Measurements from ENCODE around the gene TINAG.

The TINAG gene

GRCh38 chr6:54357141-54357540 lies 48.9 kb downstream of the TINAG start:
- TF ChIP-seq BACH2 (CRISPR knock-in tag; IDR thresholded peaks at IDR 0.05; ENCODE audit: borderline replicate concordance), result no peak
- no peak for TF ChIP-seq ARNTL (CRISPR knock-in tag; IDR thresholded peaks at IDR 0.05; ENCODE audit: borderline replicate concordance, low read depth)
- no peak for TF ChIP-seq POU6F1 (CRISPR knock-in tag; IDR thresholded peaks at IDR 0.05; ENCODE audit: borderline replicate concordance, low read depth)
- TF ChIP-seq PATZ1 (CRISPR knock-in tag; IDR thresholded peaks at IDR 0.05; ENCODE audit: borderline replicate concordance), result no peak
- ATAC-seq, result peak; percentile 33

- no peak for TF ChIP-seq PATZ1 (CRISPR knock-in tag; IDR thresholded peaks at IDR 0.05; ENCODE audit: borderline replicate concordance)
- TF ChIP-seq POU6F1 (CRISPR knock-in tag; IDR thresholded peaks at IDR 0.05; ENCODE audit: borderline replicate concordance, low read depth), result no peak
- TF ChIP-seq ZNF70 (CRISPR knock-in tag; IDR thresholded peaks at IDR 0.05), result no peak
- no peak for TF ChIP-seq ZFP3 (CRISPR knock-in tag; IDR thresholded peaks at IDR 0.05)
- no peak for TF ChIP-seq TSHZ2 (CRISPR knock-in tag; IDR thresholded peaks at IDR 0.05)
- no peak for TF ChIP-seq TCF4 (CRISPR knock-in tag; IDR thresholded peaks at IDR 0.05; ENCODE audit: borderline replicate concordance)
- no peak for TF ChIP-seq OSR1 (CRISPR knock-in tag; IDR thresholded peaks at IDR 0.05)
- no peak for TF ChIP-seq CSDC2 (CRISPR knock-in tag; IDR thresholded peaks at IDR 0.05)
- no peak for TF ChIP-seq SNAI2 (CRISPR knock-in tag; IDR thresholded peaks at IDR 0.05)
- ATAC-seq, result no peak
Measured at GRCh38 chr6:54361188-54361587, 52.9 kb downstream of the TINAG start.

- no peak for ATAC-seq
- TF ChIP-seq OSR1 (CRISPR knock-in tag; IDR thresholded peaks at IDR 0.05), result no peak
- no peak for TF ChIP-seq SNAI2 (CRISPR knock-in tag; IDR thresholded peaks at IDR 0.05)
Measured at GRCh38 chr6:54361734-54362133, 53.5 kb downstream of the TINAG start.

GRCh38 chr6:54366667-54367327 lies 58.6 kb downstream of the TINAG start:
- ATAC-seq, result peak; percentile 95

GRCh38 chr6:54377776-54378175 lies 69.5 kb downstream of the TINAG start:
- no peak for ATAC-seq
- no peak for TF ChIP-seq SNAI2 (CRISPR knock-in tag; IDR thresholded peaks at IDR 0.05)
- TF ChIP-seq CSDC2 (CRISPR knock-in tag; IDR thresholded peaks at IDR 0.05), result no peak
- no peak for TF ChIP-seq PPARA (CRISPR knock-in tag; IDR thresholded peaks at IDR 0.05; ENCODE audit: borderline replicate concordance)
- no peak for TF ChIP-seq BACH2 (CRISPR knock-in tag; IDR thresholded peaks at IDR 0.05; ENCODE audit: borderline replicate concordance)
- TF ChIP-seq ZFP30 (CRISPR knock-in tag; IDR thresholded peaks at IDR 0.05), result no peak
- TF ChIP-seq PATZ1 (CRISPR knock-in tag; IDR thresholded peaks at IDR 0.05; ENCODE audit: borderline replicate concordance), result no peak
- no peak for TF ChIP-seq RARB (CRISPR knock-in tag; IDR thresholded peaks at IDR 0.05)
- TF ChIP-seq TOX (CRISPR knock-in tag; IDR thresholded peaks at IDR 0.05; ENCODE audit: borderline replicate concordance), result no peak
- TF ChIP-seq CSRNP3 (CRISPR knock-in tag; IDR thresholded peaks at IDR 0.05), result no peak
- no peak for TF ChIP-seq ZNF8 (CRISPR knock-in tag; IDR thresholded peaks at IDR 0.05)
- no peak for TF ChIP-seq ZC3H10 (CRISPR knock-in tag; IDR thresholded peaks at IDR 0.05)
- TF ChIP-seq ARNTL (CRISPR knock-in tag; IDR thresholded peaks at IDR 0.05; ENCODE audit: borderline replicate concordance, low read depth), result no peak

More at GRCh38 chr6:54366667-54367327, 58.6 kb downstream of the TINAG start:
- TF ChIP-seq BACH2 (CRISPR knock-in tag; IDR thresholded peaks at IDR 0.05; ENCODE audit: borderline replicate concordance) (no peak), PPARA (CRISPR knock-in tag; IDR thresholded peaks at IDR 0.05; ENCODE audit: borderline replicate concordance) (no peak), ESRRG (CRISPR knock-in tag; IDR thresholded peaks at IDR 0.05) (no peak), TOX (CRISPR knock-in tag; IDR thresholded peaks at IDR 0.05; ENCODE audit: borderline replicate concordance) (no peak; the same call in 1 of the 2 replicates), ZNF70 (CRISPR knock-in tag; IDR thresholded peaks at IDR 0.05) (no peak)

Data from SK-N-SH treated with all-trans-retinoic acid at 6 μM for 48 hours (cell line).